Keratinocyte (primary cell): ENCODE measurements around the gene RANBP10. TPM values are rescaled to one million over a fixed set of nuclear protein-coding genes. Genes with fewer than 3 reads are reported as not detected.
A peak's percentile ranks its signal among the peaks of the same experiment; 100 is the strongest.

Experiments used
- DNase-seq: peaks from one replicate; pipeline ENCODE4 v3.0.0-alpha.2; 2011; ENCODE audit warnings: low read depth, missing footprints, low spot score
- FAIRE-seq: peaks from 2 replicates; lab custom pipeline; 2011; peaks lifted over from hg19 to GRCh38; lab: Jason Lieb, UNC
- H2AFZ ChIP-seq: 2 replicates; pipeline ENCODE4 v1.6.0; 2012; ENCODE audit warnings: low read length, control low read depth, inconsistent platforms; ENCODE audit not compliant: control insufficient read depth
- H3K27ac ChIP-seq: 2 replicates; pipeline ENCODE4 v1.5.1; 2011; ENCODE audit warnings: low read length; ENCODE audit not compliant: control insufficient read depth, insufficient read depth
- H3K27me3 ChIP-seq: 3 replicates; pipeline ENCODE4 v1.6.0; 2011; ENCODE audit warnings: low read length; ENCODE audit not compliant: control insufficient read depth, insufficient read depth; ENCODE audit errors: extremely low read depth
- H3K36me3 ChIP-seq, 2 experiments: 2 replicates in 1 of 2; 3 replicates in 1 of 2; pipeline ENCODE4 v1.5.1; 2011; ENCODE audit warnings: low read length in 2 of 2, mild to moderate bottlenecking in 1 of 2; ENCODE audit not compliant: control insufficient read depth in 2 of 2, insufficient read depth in 2 of 2; ENCODE audit errors: extremely low read depth in 1 of 2
- H3K4me1 ChIP-seq: 3 replicates; pipeline ENCODE4 v1.5.1; 2011; ENCODE audit warnings: low read length; ENCODE audit not compliant: control insufficient read depth, insufficient read depth; ENCODE audit errors: extremely low read depth
- H3K4me2 ChIP-seq: 3 replicates; pipeline ENCODE4 v1.6.0; 2011; ENCODE audit warnings: low read depth, low read length; ENCODE audit not compliant: control insufficient read depth, insufficient read depth; ENCODE audit errors: extremely low read depth
- H3K4me3 ChIP-seq, 3 experiments: fragments of 200-600 bp in 1 of 3; sonication (generic) in 1 of 3; 2 replicates in 2 of 3; 3 replicates in 1 of 3; pipeline ENCODE4 v1.5.1; 2011 to 2016; ENCODE audit warnings: low read length in 3 of 3, mild to moderate bottlenecking in 3 of 3, control low read depth in 2 of 3, inconsistent platforms in 1 of 3, low read depth in 1 of 3, mixed read lengths in 1 of 3, mixed run types in 1 of 3, moderate library complexity in 1 of 3; ENCODE audit not compliant: control insufficient read depth in 2 of 3, insufficient read depth in 2 of 3; ENCODE audit errors: extremely low read depth in 1 of 3
- H3K79me2 ChIP-seq: 2 replicates; pipeline ENCODE4 v1.6.0; 2012; ENCODE audit warnings: low read length; ENCODE audit not compliant: control insufficient read depth, insufficient read depth
- H3K9ac ChIP-seq: 3 replicates; pipeline ENCODE4 v1.6.0; 2011; ENCODE audit warnings: low read length; ENCODE audit not compliant: control insufficient read depth, insufficient read depth; ENCODE audit errors: extremely low read depth
- H3K9me1 ChIP-seq: 3 replicates; pipeline ENCODE4 v1.6.0; 2011; ENCODE audit warnings: low read length; ENCODE audit not compliant: control insufficient read depth, insufficient read depth; ENCODE audit errors: extremely low read depth
- H3K9me3 ChIP-seq: 2 replicates; pipeline ENCODE4 v1.5.1; 2012; ENCODE audit warnings: low read depth, low read length; ENCODE audit not compliant: control insufficient read depth
- H4K20me1 ChIP-seq: 3 replicates; pipeline ENCODE4 v1.6.0; 2011; ENCODE audit warnings: low read length; ENCODE audit not compliant: control insufficient read depth, insufficient read depth; ENCODE audit errors: extremely low read depth
- CTCF ChIP-seq, 3 experiments: IDR thresholded peaks in 1 of 3; conservative IDR thresholded peaks in 1 of 3; optimal IDR thresholded peaks in 1 of 3; 2 replicates in 2 of 3; 3 replicates in 1 of 3; pipeline versions ENCODE3 to v1.5.1; 2011; ENCODE audit warnings: low read length in 3 of 3, mild to moderate bottlenecking in 3 of 3, moderate library complexity in 2 of 3, control low read depth in 1 of 3, inconsistent platforms in 1 of 3; ENCODE audit not compliant: insufficient read depth in 2 of 3; ENCODE audit errors: extremely low read depth in 1 of 3
- EZH2 ChIP-seq: IDR thresholded peaks from one replicate; pipeline ENCODE4 v1.6.1; 2012; ENCODE audit warnings: inconsistent platforms, mild to moderate bottlenecking, low read length, moderate library complexity
- dilution Hi-C: fragments of 300-500 bp; cut with MboI; formaldehyde crosslinking; loops from one replicate; pipeline ENCODE4 v1.7.0; 2020; ENCODE audit warnings: low sequenced_read_pairs; ENCODE audit not compliant: extremely low pct_ligation_motif_present
- polyA plus RNA-seq, 5 experiments: library from polyadenylated mRNA; depleted of rRNA in 3 of 5; stranded (reverse) in 3 of 5; stranded (forward) in 1 of 5; unstranded in 1 of 5; fragments of >200 nt; gene quantifications; 1 replicate in 1 of 5; 2 replicates in 3 of 5; 3 replicates in 1 of 5; pipeline versions ENCODE4 v1.2.1 to v1.2.3, GENCODE V29; 2011 to 2012; ENCODE audit warnings: missing spikeins in 2 of 5, low read depth in 1 of 5, low replicate concordance in 1 of 5

The RANBP10 gene
- polyA plus RNA-seq, 1 donor (not counting 4 experiments of a cell fraction or from before 2014, with no cell fraction given) = 9.5 TPM

GRCh38 chr16:67779256-67780014, 26.9 kb downstream of the RANBP10 start:
- Histone ChIP-seq H3K36me3 (peaks cover 2 to 5% of the 10 kb centered on the region in 2 experiments), H3K4me2 (peak overlapping the region; percentile 58), H3K27me3 (no peaks in the 10 kb centered on the region), H3K9me1 (no peaks in the 10 kb centered on the region), H3K9me3 (no peaks in the 10 kb centered on the region), H3K27ac (peak overlapping the region; percentile 81), H4K20me1 (peaks cover 2% of the 10 kb centered on the region), H3K79me2 (peaks cover 17% of the 10 kb centered on the region), H3K9ac (peak overlapping the region; percentile 37), H2AFZ (no peak overlapping the region), H3K4me3 (no peak overlapping the region), H3K4me1 (peaks cover 30% of the 10 kb centered on the region)
- FAIRE-seq (no peak), DNase-seq (peak; percentile 56)
- TF ChIP-seq CTCF (optimal IDR thresholded peaks at IDR 0.05 in 1 of 3, IDR thresholded peaks at IDR 0.05 in 1 of 3, conservative IDR thresholded peaks at IDR 0.05 in 1 of 3; ENCODE audit: extremely low read depth in 1 of 3, insufficient read depth in 2 of 3, low read length in 3 of 3) = no peak
- no peak for TF ChIP-seq EZH2
- dilution Hi-C loops = no loop called here

GRCh38 chr16:67775273-67775672, 31.1 kb downstream of the RANBP10 start:
- no peak overlapping the region for H3K9ac ChIP-seq
- peaks cover 2% of the 10 kb centered on the region for H4K20me1 ChIP-seq
- no peak overlapping the region for H2AFZ ChIP-seq
- no peaks in the 10 kb centered on the region for H3K9me3 ChIP-seq
- H3K36me3 ChIP-seq = peaks cover 5 to 6% of the 10 kb centered on the region in 2 experiments
- no peak for DNase-seq
- H3K9me1 ChIP-seq = no peaks in the 10 kb centered on the region
- no peak overlapping the region for H3K27ac ChIP-seq
- no peak overlapping the region for H3K4me3 ChIP-seq
- no peak overlapping the region for H3K4me2 ChIP-seq
- no peak for TF ChIP-seq CTCF (optimal IDR thresholded peaks at IDR 0.05 in 1 of 3, IDR thresholded peaks at IDR 0.05 in 1 of 3, conservative IDR thresholded peaks at IDR 0.05 in 1 of 3; ENCODE audit: extremely low read depth in 1 of 3, insufficient read depth in 2 of 3, low read length in 3 of 3)
- TF ChIP-seq EZH2 = no peak
- H3K4me1 ChIP-seq = peaks cover 20% of the 10 kb centered on the region
- no peak for FAIRE-seq
- dilution Hi-C loops = no loop called here
- H3K27me3 ChIP-seq = no peaks in the 10 kb centered on the region
- peaks cover 2% of the 10 kb centered on the region for H3K79me2 ChIP-seq
